CD4-positive, alpha-beta T cell treated with Interleukin-4 for 4 hours (primary cell): ENCODE measurements around the gene SBF2.
"Not testable (repeated sequence)": the region's sequence is repeated elsewhere in the genome, so short reads cannot be mapped to it uniquely, and the experiment has no call there.

Experiments used
- DNase-seq: peaks from one replicate; pipeline ENCODE4 v3.0.0-alpha.2; 2020

The SBF2 gene

GRCh38 chr11:9990221-9990973 lies 303.6 kb downstream of the SBF2 start:
- no peak for DNase-seq

DNA sequence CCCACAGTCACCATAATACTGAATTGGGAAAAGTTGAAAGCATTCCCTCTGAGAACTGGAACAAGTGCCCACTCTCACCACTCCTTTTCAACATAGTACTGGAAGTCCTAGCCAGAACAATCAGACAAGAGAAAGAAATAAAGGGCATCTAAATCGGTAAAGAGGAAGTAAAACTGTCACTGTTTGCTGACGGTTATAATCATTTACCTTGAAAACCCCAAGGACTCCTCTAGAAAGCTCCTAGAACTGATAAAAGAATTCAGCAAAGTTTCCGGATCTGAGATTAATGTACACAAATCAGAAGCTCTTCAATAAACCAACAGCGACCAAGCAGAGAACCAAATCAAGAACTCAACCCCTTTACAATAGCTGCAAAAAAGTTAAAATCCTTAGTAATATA lies 306.7 kb downstream of the SBF2 start:
- not testable (repeated sequence) for DNase-seq

- no peak for DNase-seq
Observed at GRCh38 chr11:9982796-9983579, 311.0 kb downstream of the SBF2 start.

- no peak for DNase-seq
Observed at GRCh38 chr11:9982127-9982795, 311.8 kb downstream of the SBF2 start.

- DNase-seq, result no peak
Observed at GRCh38 chr11:9980931-9981330, 313.1 kb downstream of the SBF2 start.

DNA sequence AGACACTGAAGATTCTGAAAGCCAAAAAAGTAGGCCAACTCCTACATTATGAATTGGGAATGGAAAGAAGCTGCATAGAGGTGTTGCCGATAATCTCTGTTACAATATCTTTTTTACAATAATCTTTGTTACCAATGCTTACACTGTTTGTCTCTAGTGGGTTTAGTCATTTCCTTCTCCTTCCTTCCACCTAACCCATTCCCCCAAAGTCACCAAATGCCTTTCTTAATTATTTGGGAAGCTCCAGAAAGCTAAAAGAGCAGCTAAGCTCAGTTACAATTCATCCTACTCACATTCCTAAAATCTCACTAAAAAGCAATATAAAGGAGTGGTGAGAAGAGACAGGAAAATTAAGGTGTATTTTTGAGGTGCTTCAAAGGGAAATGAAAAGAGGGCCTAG lies 316.5 kb downstream of the SBF2 start:
- DNase-seq, result no peak

- DNase-seq, result no peak
Observed at GRCh38 chr11:9974375-9974774, 319.6 kb downstream of the SBF2 start.

GRCh38 chr11:9973921-9974320 lies 320.1 kb downstream of the SBF2 start:
- DNase-seq, result no peak

DNA sequence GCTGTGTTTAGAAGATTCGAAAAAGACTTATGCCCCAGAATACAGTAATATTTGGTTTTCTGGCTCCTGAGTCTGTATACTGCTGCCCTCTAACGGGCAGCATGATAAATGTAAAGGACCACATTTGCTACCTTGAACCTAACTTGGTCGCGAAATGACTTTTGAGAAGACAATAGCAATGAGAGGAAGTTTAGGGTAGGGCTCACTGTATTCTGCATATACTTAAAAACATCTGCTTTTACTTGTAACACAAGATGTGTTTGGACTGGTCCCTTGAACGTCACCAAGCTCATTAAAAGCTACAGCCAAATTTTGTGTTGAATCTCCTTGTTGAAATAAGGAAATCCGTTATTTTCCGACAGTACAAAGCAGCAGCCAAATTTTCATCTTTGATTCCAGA lies 321.0 kb downstream of the SBF2 start:
- DNase-seq, result peak; percentile 33

- no peak for DNase-seq
Observed at GRCh38 chr11:9971894-9972293, 322.1 kb downstream of the SBF2 start.

GRCh38 chr11:9969068-9969467 lies 325.0 kb downstream of the SBF2 start:
- DNase-seq, result no peak

- no peak for DNase-seq
Observed at GRCh38 chr11:9962722-9963121, 331.3 kb downstream of the SBF2 start.

GRCh38 chr11:9957072-9957471 lies 336.9 kb downstream of the SBF2 start:
- no peak for DNase-seq

- no peak for DNase-seq
Observed at GRCh38 chr11:9956483-9956882, 337.5 kb downstream of the SBF2 start.

- DNase-seq, result no peak
Observed at GRCh38 chr11:9955391-9955790, 338.6 kb downstream of the SBF2 start.

DNA sequence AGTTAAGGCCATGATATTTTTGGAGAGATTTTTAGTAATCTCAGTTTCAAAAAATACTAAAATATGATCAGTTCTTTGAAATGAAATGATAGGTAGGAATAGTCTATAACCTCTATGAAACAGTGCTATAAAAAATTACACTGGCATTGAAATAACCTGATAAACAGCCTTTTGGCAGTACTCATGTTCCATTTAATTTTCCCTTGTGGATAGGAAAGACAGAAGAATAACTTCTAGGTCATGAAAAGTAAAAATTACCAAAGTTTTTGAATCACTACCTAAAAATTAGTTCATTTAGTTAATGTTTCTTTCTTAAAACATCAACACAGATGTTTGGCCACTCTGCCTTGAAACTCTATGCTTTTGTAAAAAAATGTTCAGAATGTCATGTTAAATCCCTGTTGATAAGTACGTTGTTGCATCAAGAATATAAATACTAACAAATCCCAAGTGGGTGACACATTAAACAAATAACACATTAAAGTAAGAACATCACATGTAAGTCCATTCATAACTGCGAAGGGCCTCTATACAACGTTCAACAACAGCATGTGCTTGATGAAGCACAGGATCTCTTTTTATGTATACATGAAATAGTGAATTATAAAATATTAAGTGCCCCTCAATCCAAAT lies 339.9 kb downstream of the SBF2 start:
- no peak for DNase-seq

- no peak for DNase-seq
Observed at GRCh38 chr11:9952511-9953196, 341.4 kb downstream of the SBF2 start.

- no peak for DNase-seq
Observed at GRCh38 chr11:9951807-9952206, 342.2 kb downstream of the SBF2 start.

DNA sequence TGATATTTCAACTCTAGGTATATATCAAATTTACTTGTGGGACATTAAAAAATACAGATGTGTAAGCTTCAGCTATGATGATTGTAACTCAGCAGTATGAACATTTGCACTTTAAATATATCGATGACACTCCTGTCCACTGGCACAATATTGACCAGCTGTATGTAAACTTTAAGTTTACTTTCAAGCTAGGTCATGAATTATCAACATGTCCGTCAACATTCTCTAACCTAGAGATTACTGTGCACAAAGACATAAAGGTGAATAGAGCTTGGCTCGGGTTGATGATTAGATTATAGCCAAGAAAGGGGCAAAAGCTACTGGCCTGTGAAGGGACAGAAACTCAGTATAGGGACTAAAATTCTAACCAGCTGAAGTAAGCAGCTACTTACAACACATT lies 343.6 kb downstream of the SBF2 start:
- no peak for DNase-seq

DNA sequence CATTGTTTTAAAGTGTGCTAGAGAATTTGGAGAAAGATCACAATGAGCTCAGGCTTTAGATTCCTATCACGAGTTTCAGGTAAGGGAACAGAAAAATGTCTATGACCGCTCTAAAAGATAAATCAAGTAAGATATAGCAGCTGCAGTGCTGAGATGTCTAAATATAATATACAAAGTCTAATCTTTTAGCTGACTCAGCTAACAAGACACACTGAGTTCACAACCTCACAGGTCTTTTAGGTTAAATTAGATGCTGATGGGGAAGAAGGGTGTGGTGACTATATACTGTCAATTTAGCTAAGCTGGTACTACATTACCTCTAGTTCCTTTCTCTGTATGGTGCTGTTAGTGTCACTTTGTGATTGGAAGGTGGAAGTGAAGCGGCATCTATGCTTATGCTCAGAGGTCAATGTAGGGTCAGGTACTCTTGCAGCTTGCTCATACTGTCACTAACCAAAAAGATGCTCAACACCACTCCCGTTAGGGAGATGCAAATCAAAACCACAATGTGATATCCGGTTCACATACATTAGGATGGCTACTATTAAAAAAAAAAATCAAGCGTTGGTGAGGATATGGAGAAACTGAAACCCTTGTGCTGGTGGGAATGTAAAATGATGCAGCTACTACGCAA lies 346.7 kb downstream of the SBF2 start:
- no peak for DNase-seq

GRCh38 chr11:9945680-9946079 lies 348.3 kb downstream of the SBF2 start:
- DNase-seq, result not testable (repeated sequence)
